ENCODE measurements around the gene LMOD3.

GRCh38 chr3:69166446-69166845 lies 44.1 kb upstream of the LMOD3 start:
- no peak for TF ChIP-seq YY1 (IDR thresholded peaks at IDR 0.05; ENCODE audit: low read depth, low read length)
- TF ChIP-seq, protein P1, sequence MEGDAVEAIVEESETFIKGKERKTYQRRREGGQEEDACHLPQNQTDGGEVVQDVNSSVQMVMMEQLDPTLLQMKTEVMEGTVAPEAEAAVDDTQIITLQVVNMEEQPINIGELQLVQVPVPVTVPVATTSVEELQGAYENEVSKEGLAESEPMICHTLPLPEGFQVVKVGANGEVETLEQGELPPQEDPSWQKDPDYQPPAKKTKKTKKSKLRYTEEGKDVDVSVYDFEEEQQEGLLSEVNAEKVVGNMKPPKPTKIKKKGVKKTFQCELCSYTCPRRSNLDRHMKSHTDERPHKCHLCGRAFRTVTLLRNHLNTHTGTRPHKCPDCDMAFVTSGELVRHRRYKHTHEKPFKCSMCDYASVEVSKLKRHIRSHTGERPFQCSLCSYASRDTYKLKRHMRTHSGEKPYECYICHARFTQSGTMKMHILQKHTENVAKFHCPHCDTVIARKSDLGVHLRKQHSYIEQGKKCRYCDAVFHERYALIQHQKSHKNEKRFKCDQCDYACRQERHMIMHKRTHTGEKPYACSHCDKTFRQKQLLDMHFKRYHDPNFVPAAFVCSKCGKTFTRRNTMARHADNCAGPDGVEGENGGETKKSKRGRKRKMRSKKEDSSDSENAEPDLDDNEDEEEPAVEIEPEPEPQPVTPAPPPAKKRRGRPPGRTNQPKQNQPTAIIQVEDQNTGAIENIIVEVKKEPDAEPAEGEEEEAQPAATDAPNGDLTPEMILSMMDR (IDR thresholded peaks at IDR 0.05; ENCODE audit: control extremely low read depth in 1 of 3, insufficient read depth in 1 of 3, low read depth in 1 of 3, low read length in 3 of 3): no peak
- TF ChIP-seq SUZ12 (IDR thresholded peaks at IDR 0.05; ENCODE audit: low read length): no peak
- TF ChIP-seq RAD21 (IDR thresholded peaks at IDR 0.05 in 1 of 2, conservative IDR thresholded peaks at IDR 0.05 in 1 of 2; ENCODE audit: low read depth in 2 of 2, low read length in 2 of 2): no peak
- no peak for TF ChIP-seq POLR2A (IDR thresholded peaks at IDR 0.05; ENCODE audit: control extremely low read depth in 1 of 2, low read depth in 2 of 2, low read length in 2 of 2)
- no peak for TF ChIP-seq SIN3A (conservative IDR thresholded peaks at IDR 0.05 in 1 of 2, IDR thresholded peaks at IDR 0.05 in 1 of 2; ENCODE audit: low read depth in 1 of 2, low read length in 2 of 2)
- no peak for TF ChIP-seq ATF2 (IDR thresholded peaks at IDR 0.05; ENCODE audit: low read length)
- no peak for TF ChIP-seq CHD1 (IDR thresholded peaks at IDR 0.05; ENCODE audit: low read depth, low read length)
- no peak for TF ChIP-seq CBX8 (IDR thresholded peaks at IDR 0.05; ENCODE audit: borderline replicate concordance, low read depth, low read length)
- no peak for TF ChIP-seq RFX5 (IDR thresholded peaks at IDR 0.05; ENCODE audit: borderline replicate concordance, low read depth, low read length)
- no peak for TF ChIP-seq PHF8 (conservative IDR thresholded peaks at IDR 0.05; ENCODE audit: low read depth, low read length)

All from H1 (cell line).